Osteocyte (in vitro differentiated cells): ENCODE measurements around the gene RNF214. TPM values are rescaled to one million over a fixed set of nuclear protein-coding genes. Genes with fewer than 3 reads are reported as not detected.

Source experiments
- DNase-seq: peaks from one replicate; pipeline ENCODE4 v3.0.0; 2021; ENCODE audit warnings: mixed read lengths; ENCODE audit not compliant: unreplicated experiment; ENCODE audit errors: extremely low spot score
- H3K27ac Mint-ChIP-seq: one replicate; pipeline ENCODE4 v1.8.0; 2021; ENCODE audit warnings: mild to moderate bottlenecking, mixed read lengths; ENCODE audit not compliant: unreplicated experiment
- H3K27me3 Mint-ChIP-seq: one replicate; pipeline ENCODE4 v1.8.0; 2021; ENCODE audit warnings: mixed read lengths; ENCODE audit not compliant: unreplicated experiment
- H3K36me3 Mint-ChIP-seq: one replicate; pipeline ENCODE4 v1.8.0; 2021; ENCODE audit warnings: mixed read lengths; ENCODE audit not compliant: unreplicated experiment
- H3K4me1 Mint-ChIP-seq: one replicate; pipeline ENCODE4 v1.8.0; 2021; ENCODE audit warnings: mixed read lengths; ENCODE audit not compliant: unreplicated experiment
- H3K4me3 Mint-ChIP-seq: one replicate; pipeline ENCODE4 v1.8.0; 2021; ENCODE audit warnings: mild to moderate bottlenecking, moderate library complexity, mixed read lengths; ENCODE audit not compliant: unreplicated experiment
- H3K9me3 Mint-ChIP-seq: one replicate; pipeline ENCODE4 v1.8.0; 2021; ENCODE audit warnings: mixed read lengths; ENCODE audit not compliant: unreplicated experiment
- CTCF ChIP-seq: fragments of 200-600 bp; sonication (generic); IDR thresholded peaks from 2 replicates; pipeline ENCODE4 v1.5.0; 2021; ENCODE audit warnings: antibody characterized with exemption, mild to moderate bottlenecking, moderate library complexity
- total RNA-seq: library from RNA; stranded (reverse); gene quantifications from 2 replicates; pipeline ENCODE4 v1.2.1, GENCODE V29; 2021

The RNF214 gene
- total RNA-seq, 1 donor from 2014 or later: 32.8 TPM

DNA sequence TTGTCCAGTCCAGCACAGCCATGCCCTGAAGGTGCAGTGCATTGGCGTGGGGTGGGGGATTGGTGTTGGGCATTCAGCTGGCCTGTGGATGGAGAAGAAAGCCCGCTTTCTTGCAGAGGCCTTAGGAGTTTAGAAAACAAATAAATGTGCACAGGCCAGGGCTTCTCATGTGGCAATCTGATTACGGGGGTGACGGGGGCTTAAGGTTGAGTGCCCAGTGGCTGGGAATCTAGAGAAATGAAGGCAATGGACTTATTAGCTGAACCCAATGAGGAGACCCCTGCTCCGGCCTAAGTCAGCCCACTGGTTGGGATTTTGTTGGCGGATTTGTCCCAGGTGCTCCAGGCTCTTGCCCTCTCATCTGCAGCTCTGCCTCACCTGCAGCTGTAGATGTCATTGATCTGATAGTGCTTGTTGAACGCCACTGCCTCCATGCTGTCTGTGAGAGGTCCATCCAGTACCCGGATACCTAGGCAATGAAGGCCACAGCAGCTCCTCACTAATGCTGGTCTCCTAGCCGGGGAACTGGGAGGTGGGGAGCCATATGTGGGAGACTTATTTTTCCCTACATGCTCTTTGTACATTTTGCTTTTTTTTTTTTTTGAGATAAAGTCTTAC is 6.8 kb upstream of the RNF214 start:
- no peak overlapping the region for H3K4me3 Mint-ChIP-seq
- TF ChIP-seq CTCF: no peak
- no peak overlapping the region for H3K27ac Mint-ChIP-seq
- H3K4me1 Mint-ChIP-seq: peaks cover 32% of the 10 kb centered on the region
- DNase-seq: no peak
- H3K36me3 Mint-ChIP-seq: peaks cover 12% of the 10 kb centered on the region
- no peaks in the 10 kb centered on the region for H3K9me3 Mint-ChIP-seq
- no peaks in the 10 kb centered on the region for H3K27me3 Mint-ChIP-seq

DNA sequence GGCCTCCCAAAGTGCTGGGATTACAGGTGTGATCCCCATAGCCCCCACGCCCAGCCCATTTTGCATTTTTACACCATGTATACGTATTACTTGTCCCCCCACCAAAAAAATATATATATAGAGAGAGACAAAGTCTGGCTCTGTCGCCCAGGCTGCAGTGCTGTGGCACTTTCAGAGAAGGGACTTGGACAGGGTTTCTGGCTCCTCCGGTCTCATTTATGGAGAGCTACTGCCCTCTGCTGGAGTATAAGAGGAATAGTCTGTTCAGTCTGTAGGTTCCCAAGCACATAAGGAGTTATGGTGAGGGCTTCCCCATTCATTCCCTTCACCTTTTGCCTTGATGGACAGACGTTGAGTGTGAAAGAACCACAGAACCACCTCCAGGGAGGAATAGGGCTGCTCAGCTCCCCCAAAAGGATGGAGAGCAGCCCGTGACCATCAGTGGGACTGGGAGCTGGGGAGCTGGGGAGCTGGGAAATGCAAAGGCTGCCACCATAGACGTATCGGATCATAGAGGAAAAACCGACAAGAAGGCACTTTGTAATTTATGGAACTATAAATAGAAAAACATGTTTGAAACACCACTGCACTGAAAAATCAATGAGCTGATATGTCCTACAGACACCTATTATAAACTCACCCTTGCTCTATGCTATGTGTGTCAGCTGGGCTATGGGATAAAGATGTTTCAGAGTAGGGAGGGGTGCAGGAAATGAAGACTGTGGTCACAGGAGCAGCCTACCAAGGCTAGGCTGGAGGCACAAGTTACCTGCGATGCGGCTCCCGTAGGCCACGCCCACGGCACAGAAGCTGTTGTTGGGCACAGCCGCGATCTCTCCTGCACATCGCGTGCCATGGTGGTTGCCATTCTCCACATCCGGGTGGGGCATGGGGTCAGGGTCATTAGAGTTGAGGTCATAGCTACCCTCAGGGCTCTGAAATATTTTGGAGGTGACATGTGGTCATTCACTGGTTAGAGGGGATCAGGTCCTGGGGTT is 5.8 kb upstream of the RNF214 start:
- Mint-ChIP-seq H3K36me3 (peaks cover 12% of the 10 kb centered on the region), H3K9me3 (no peaks in the 10 kb centered on the region), H3K4me1 (peaks cover 32% of the 10 kb centered on the region), H3K27me3 (no peaks in the 10 kb centered on the region), H3K4me3 (no peak overlapping the region), H3K27ac (peak overlapping the region; percentile 14)
- TF ChIP-seq CTCF: peak; percentile 84
- no peak for DNase-seq

GRCh38 chr11:117228091-117228490 is 4.4 kb upstream of the RNF214 start:
- no peaks in the 10 kb centered on the region for H3K9me3 Mint-ChIP-seq
- no peak for TF ChIP-seq CTCF
- H3K36me3 Mint-ChIP-seq: peaks cover 12% of the 10 kb centered on the region
- DNase-seq: no peak
- H3K27me3 Mint-ChIP-seq: no peaks in the 10 kb centered on the region
- no peak overlapping the region for H3K4me3 Mint-ChIP-seq
- H3K4me1 Mint-ChIP-seq: peaks cover 24% of the 10 kb centered on the region
- no peak overlapping the region for H3K27ac Mint-ChIP-seq

DNA sequence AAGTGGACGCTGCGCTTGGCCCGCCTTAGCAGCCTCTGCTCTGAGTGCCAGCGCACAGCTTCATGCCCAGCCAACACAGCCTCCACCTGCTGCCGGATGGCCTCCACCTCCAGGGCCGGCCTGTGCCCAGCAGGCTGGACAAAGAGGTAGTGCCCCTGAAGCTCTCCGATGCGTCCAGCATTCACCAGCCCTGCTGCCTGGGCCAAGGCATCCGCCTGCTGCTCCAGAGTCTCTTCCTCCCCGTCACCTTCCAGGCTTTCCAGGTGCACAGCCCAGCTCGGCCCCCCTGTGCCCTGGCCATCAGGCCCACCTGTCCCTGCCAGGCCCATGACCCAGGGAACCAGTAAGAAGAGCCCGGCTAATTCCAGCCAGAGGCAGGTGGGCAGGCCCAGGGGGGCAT is 3.1 kb upstream of the RNF214 start:
- DNase-seq: no peak
- peaks cover 12% of the 10 kb centered on the region for H3K36me3 Mint-ChIP-seq
- TF ChIP-seq CTCF: no peak
- no peaks in the 10 kb centered on the region for H3K27me3 Mint-ChIP-seq
- H3K4me1 Mint-ChIP-seq: peaks cover 37% of the 10 kb centered on the region
- peak overlapping the region; percentile 29 for H3K4me3 Mint-ChIP-seq
- no peak overlapping the region for H3K27ac Mint-ChIP-seq
- H3K9me3 Mint-ChIP-seq: no peaks in the 10 kb centered on the region

GRCh38 chr11:117229931-117230285 is 2.6 kb upstream of the RNF214 start:
- Mint-ChIP-seq H3K27ac (no peak overlapping the region), H3K4me1 (peaks cover 38% of the 10 kb centered on the region), H3K27me3 (no peaks in the 10 kb centered on the region), H3K4me3 (no peak overlapping the region), H3K36me3 (peaks cover 12% of the 10 kb centered on the region), H3K9me3 (no peaks in the 10 kb centered on the region)
- TF ChIP-seq CTCF: no peak
- DNase-seq: no peak
